ENCODE measurements around the gene ZDHHC14. TPM values are rescaled to one million over a fixed set of nuclear protein-coding genes. Genes with fewer than 3 reads are reported as not detected.
A peak's percentile ranks its signal among the peaks of the same experiment; 100 is the strongest.

ZDHHC14 gene
- total and polyA plus RNA-seq, 5 donors = 10.6 to 22.1 (median 20.2) TPM

- intact Hi-C loops (cut with DNase I) = no loop called here
These were observed 140.7 kb downstream of the ZDHHC14 start for GRCh38 chr6:157521362-157522335.

GRCh38 chr6:157522472-157522871 is 141.5 kb downstream of the ZDHHC14 start:
- no peak overlapping the region for H3K4me3 ChIP-seq (ENCODE audit: low read length)
- no peak overlapping the region for H3K27ac ChIP-seq (ENCODE audit: low read length)
- no peaks in the 10 kb centered on the region for H3K27me3 ChIP-seq (ENCODE audit: control insufficient read depth, insufficient read depth)
- DNase-seq (no peak), ATAC-seq (no peak)
- no peaks in the 10 kb centered on the region for H3K9me3 ChIP-seq (ENCODE audit: control insufficient read depth, low read length)
- intact Hi-C loops (cut with DNase I) = no loop called here
- WGBS = 94% methylated on average over 1 of the region's 1 CpG
- peaks cover 8% of the 10 kb centered on the region for H3K4me1 ChIP-seq (ENCODE audit: control insufficient read depth, insufficient read depth, low read length)

More at GRCh38 chr6:157521362-157522335, 140.7 kb downstream of the ZDHHC14 start:
- DNase-seq (no peak), ATAC-seq (no peak)
- Histone ChIP-seq H3K27me3 (ENCODE audit: control insufficient read depth, insufficient read depth) (no peaks in the 10 kb centered on the region), H3K4me3 (ENCODE audit: low read length) (no peak overlapping the region), H3K27ac (ENCODE audit: low read length) (no peak overlapping the region), H3K9me3 (ENCODE audit: control insufficient read depth, low read length) (no peaks in the 10 kb centered on the region), H3K4me1 (ENCODE audit: control insufficient read depth, insufficient read depth, low read length) (peaks cover 4% of the 10 kb centered on the region)
- 93% methylated on average over 10 of the region's 10 CpGs for WGBS

- H3K4me3 ChIP-seq (ENCODE audit: low read length) = no peak overlapping the region
- 94% methylated on average over 2 of the region's 2 CpGs for WGBS
These were observed 143.7 kb downstream of the ZDHHC14 start for GRCh38 chr6:157524735-157525134.

GRCh38 chr6:157525292-157525889 is 144.4 kb downstream of the ZDHHC14 start:
- ATAC-seq (no peak), DNase-seq (no peak)
- H3K4me1 ChIP-seq (ENCODE audit: control insufficient read depth, insufficient read depth, low read length) = peaks cover 5% of the 10 kb centered on the region
- H3K27me3 ChIP-seq (ENCODE audit: control insufficient read depth, insufficient read depth) = no peaks in the 10 kb centered on the region
- 95% methylated on average over 7 of the region's 7 CpGs for WGBS
- no peaks in the 10 kb centered on the region for H3K9me3 ChIP-seq (ENCODE audit: control insufficient read depth, low read length)
- H3K27ac ChIP-seq (ENCODE audit: low read length) = no peak overlapping the region
- no peak overlapping the region for H3K4me3 ChIP-seq (ENCODE audit: low read length)
- intact Hi-C loops (cut with DNase I) = no loop called here

More at GRCh38 chr6:157524735-157525134, 143.7 kb downstream of the ZDHHC14 start:
- H3K27ac ChIP-seq (ENCODE audit: low read length) = no peak overlapping the region
- intact Hi-C loops (cut with DNase I) = no loop called here
- H3K27me3 ChIP-seq (ENCODE audit: control insufficient read depth, insufficient read depth) = no peaks in the 10 kb centered on the region
- no peaks in the 10 kb centered on the region for H3K9me3 ChIP-seq (ENCODE audit: control insufficient read depth, low read length)
- peaks cover 7% of the 10 kb centered on the region for H3K4me1 ChIP-seq (ENCODE audit: control insufficient read depth, insufficient read depth, low read length)
- DNase-seq = no peak
- no peak for ATAC-seq

GRCh38 chr6:157525918-157526425 is 145.0 kb downstream of the ZDHHC14 start:
- 83% methylated on average over 5 of the region's 5 CpGs for WGBS
- intact Hi-C loops (cut with DNase I) = no loop called here

GRCh38 chr6:157527471-157527907 is 146.5 kb downstream of the ZDHHC14 start:
- ATAC-seq (peak; percentile 91 to 93), DNase-seq (no peak)
- H3K27ac ChIP-seq (ENCODE audit: low read length) = peak overlapping the region; percentile 22
- H3K4me1 ChIP-seq (ENCODE audit: control insufficient read depth, insufficient read depth, low read length) = peaks cover 7% of the 10 kb centered on the region
- intact Hi-C loops (cut with DNase I) = no loop called here
- H3K9me3 ChIP-seq (ENCODE audit: control insufficient read depth, low read length) = no peaks in the 10 kb centered on the region
- no peak overlapping the region for H3K4me3 ChIP-seq (ENCODE audit: low read length)
- no peaks in the 10 kb centered on the region for H3K27me3 ChIP-seq (ENCODE audit: control insufficient read depth, insufficient read depth)
- WGBS = 31% methylated on average over 4 of the region's 4 CpGs

More at GRCh38 chr6:157525918-157526425, 145.0 kb downstream of the ZDHHC14 start:
- H3K4me1 ChIP-seq (ENCODE audit: control insufficient read depth, insufficient read depth, low read length) = peaks cover 5% of the 10 kb centered on the region
- no peaks in the 10 kb centered on the region for H3K27me3 ChIP-seq (ENCODE audit: control insufficient read depth, insufficient read depth)
- DNase-seq (no peak), ATAC-seq (no peak)
- H3K27ac ChIP-seq (ENCODE audit: low read length) = no peak overlapping the region
- H3K9me3 ChIP-seq (ENCODE audit: control insufficient read depth, low read length) = no peaks in the 10 kb centered on the region
- no peak overlapping the region for H3K4me3 ChIP-seq (ENCODE audit: low read length)

- ATAC-seq (no peak), DNase-seq (peak in 1 of 3 donors; percentile 27)
- H3K9me3 ChIP-seq (ENCODE audit: control insufficient read depth, low read length) = no peaks in the 10 kb centered on the region
- peaks cover 11% of the 10 kb centered on the region for H3K4me1 ChIP-seq (ENCODE audit: control insufficient read depth, insufficient read depth, low read length)
- H3K4me3 ChIP-seq (ENCODE audit: low read length) = no peak overlapping the region
- H3K27me3 ChIP-seq (ENCODE audit: control insufficient read depth, insufficient read depth) = no peaks in the 10 kb centered on the region
- H3K27ac ChIP-seq (ENCODE audit: low read length) = no peak overlapping the region
- WGBS = 74% methylated on average over 5 of the region's 5 CpGs
- intact Hi-C loops (cut with DNase I) = no loop called here
These were observed 148.1 kb downstream of the ZDHHC14 start for GRCh38 chr6:157528931-157529653.

- Histone ChIP-seq H3K27me3 (ENCODE audit: control insufficient read depth, insufficient read depth) (no peaks in the 10 kb centered on the region), H3K4me1 (ENCODE audit: control insufficient read depth, insufficient read depth, low read length) (peaks cover 11% of the 10 kb centered on the region)
- intact Hi-C loops (cut with DNase I) = loop anchor here in 1 of 4 donors (10.0 kb wide), 1 partner anchor 145 kb away; the partner anchor contains the start of gene ZDHHC14
These were observed 148.7 kb downstream of the ZDHHC14 start for GRCh38 chr6:157529654-157530039.

GRCh38 chr6:157530126-157530525 is 149.1 kb downstream of the ZDHHC14 start:
- ATAC-seq (peak in 1 of 2 donors; percentile 29), DNase-seq (no peak)
- WGBS = 47% methylated on average over 4 of the region's 4 CpGs
- H3K4me1 ChIP-seq (ENCODE audit: control insufficient read depth, insufficient read depth, low read length) = peaks cover 13% of the 10 kb centered on the region
- no peak overlapping the region for H3K4me3 ChIP-seq (ENCODE audit: low read length)
- H3K9me3 ChIP-seq (ENCODE audit: control insufficient read depth, low read length) = no peaks in the 10 kb centered on the region
- intact Hi-C loops (cut with DNase I) = loop anchor here in 1 of 4 donors (10.0 kb wide), 1 partner anchor 145 kb away; the partner anchor contains the start of gene ZDHHC14
- H3K27me3 ChIP-seq (ENCODE audit: control insufficient read depth, insufficient read depth) = no peaks in the 10 kb centered on the region
- no peak overlapping the region for H3K27ac ChIP-seq (ENCODE audit: low read length)

More at GRCh38 chr6:157529654-157530039, 148.7 kb downstream of the ZDHHC14 start:
- Histone ChIP-seq H3K27ac (ENCODE audit: low read length) (no peak overlapping the region), H3K9me3 (ENCODE audit: control insufficient read depth, low read length) (no peaks in the 10 kb centered on the region), H3K4me3 (ENCODE audit: low read length) (no peak overlapping the region)
- DNase-seq = no peak
- 98% methylated on average over 2 of the region's 2 CpGs for WGBS
- ATAC-seq = no peak

- H3K27ac ChIP-seq (ENCODE audit: low read length) = no peak overlapping the region
- 88% methylated on average over 10 of the region's 10 CpGs for WGBS
- intact Hi-C loops (cut with DNase I) = loop anchor here in 1 of 4 donors (10.0 kb wide), 1 partner anchor 146 kb away; the partner anchor contains the start of gene ZDHHC14
These were observed 149.8 kb downstream of the ZDHHC14 start for GRCh38 chr6:157530724-157531168.

More at GRCh38 chr6:157530724-157531168, 149.8 kb downstream of the ZDHHC14 start:
- DNase-seq (no peak), ATAC-seq (no peak)
- no peaks in the 10 kb centered on the region for H3K27me3 ChIP-seq (ENCODE audit: control insufficient read depth, insufficient read depth)
- H3K4me3 ChIP-seq (ENCODE audit: low read length) = no peak overlapping the region
- H3K4me1 ChIP-seq (ENCODE audit: control insufficient read depth, insufficient read depth, low read length) = peaks cover 15% of the 10 kb centered on the region
- no peaks in the 10 kb centered on the region for H3K9me3 ChIP-seq (ENCODE audit: control insufficient read depth, low read length)

Data from right cardiac atrium (tissue), 5 donors.